B cell (primary cell): ENCODE measurements around the gene PGS1.

Experiments used
- CTCF ChIP-seq: fragments of 200-600 bp; IDR thresholded peaks from one replicate; pipeline ENCODE4 v1.8.0; 2022; ENCODE audit warnings: antibody characterized with exemption, mild to moderate bottlenecking
- EZH2 ChIP-seq: IDR thresholded peaks from 2 replicates; pipeline ENCODE4 v1.6.1; 2012; ENCODE audit warnings: borderline replicate concordance, low read depth, mild to moderate bottlenecking, moderate library complexity, low read length; ENCODE audit not compliant: insufficient read depth, poor library complexity, severe bottlenecking

GRCh38 chr17:78332991-78333390, 45.5 kb upstream of the PGS1 start:
- TF ChIP-seq CTCF, result no peak
- TF ChIP-seq EZH2, result no peak
